Colon (tissue), 2 donors: ENCODE measurements around the gene ELMO1.

Experiments used
- FAIRE-seq: peaks from 2 replicates; lab custom pipeline; 2012; peaks lifted over from hg19 to GRCh38; lab: Jason Lieb, UNC
- donor health status: control.
- donor health status: control.

The ELMO1 gene, protein sequence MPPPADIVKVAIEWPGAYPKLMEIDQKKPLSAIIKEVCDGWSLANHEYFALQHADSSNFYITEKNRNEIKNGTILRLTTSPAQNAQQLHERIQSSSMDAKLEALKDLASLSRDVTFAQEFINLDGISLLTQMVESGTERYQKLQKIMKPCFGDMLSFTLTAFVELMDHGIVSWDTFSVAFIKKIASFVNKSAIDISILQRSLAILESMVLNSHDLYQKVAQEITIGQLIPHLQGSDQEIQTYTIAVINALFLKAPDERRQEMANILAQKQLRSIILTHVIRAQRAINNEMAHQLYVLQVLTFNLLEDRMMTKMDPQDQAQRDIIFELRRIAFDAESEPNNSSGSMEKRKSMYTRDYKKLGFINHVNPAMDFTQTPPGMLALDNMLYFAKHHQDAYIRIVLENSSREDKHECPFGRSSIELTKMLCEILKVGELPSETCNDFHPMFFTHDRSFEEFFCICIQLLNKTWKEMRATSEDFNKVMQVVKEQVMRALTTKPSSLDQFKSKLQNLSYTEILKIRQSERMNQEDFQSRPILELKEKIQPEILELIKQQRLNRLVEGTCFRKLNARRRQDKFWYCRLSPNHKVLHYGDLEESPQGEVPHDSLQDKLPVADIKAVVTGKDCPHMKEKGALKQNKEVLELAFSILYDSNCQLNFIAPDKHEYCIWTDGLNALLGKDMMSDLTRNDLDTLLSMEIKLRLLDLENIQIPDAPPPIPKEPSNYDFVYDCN

DNA sequence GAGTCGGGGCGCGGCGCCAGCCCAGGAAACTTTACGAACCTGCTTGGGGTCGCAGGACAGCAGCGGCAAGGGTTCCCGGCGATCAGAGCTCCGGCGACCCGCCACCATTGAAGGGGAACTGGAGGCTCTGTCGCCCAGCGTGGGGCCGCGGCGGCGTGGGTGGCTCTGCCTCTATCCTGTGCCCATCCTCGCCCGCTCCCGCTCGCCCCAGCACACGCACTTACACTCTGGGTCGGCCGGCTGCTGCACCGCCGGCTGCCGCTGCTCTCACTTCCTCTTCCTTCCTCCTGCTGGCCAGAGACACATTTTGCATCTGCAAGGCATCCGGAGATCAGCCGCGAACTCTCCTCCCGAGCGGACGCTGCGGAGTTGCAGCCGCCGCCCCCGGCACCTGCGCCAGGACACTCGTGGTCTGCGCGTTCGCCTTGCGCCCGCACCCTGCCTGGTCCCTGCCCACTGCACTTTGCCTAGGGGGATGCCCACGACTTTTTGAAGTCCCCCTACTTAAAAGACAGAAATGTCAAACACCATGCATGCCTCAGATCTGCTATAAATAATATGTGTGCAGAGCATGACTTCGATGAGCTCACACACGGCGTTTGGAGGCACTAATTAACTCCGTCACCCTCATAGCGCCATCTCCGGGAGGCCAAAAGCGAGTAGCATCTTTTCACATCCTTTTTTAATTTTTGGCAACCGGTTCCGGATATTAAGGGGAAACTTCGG is at the start of gene ELMO1:
Gene ELMO1, minus strand, starts transcription at position 229 of the 726 bp plus-strand sequence. CDS start 106,174 bp downstream, outside the sequence.
- FAIRE-seq, result no peak

DNA sequence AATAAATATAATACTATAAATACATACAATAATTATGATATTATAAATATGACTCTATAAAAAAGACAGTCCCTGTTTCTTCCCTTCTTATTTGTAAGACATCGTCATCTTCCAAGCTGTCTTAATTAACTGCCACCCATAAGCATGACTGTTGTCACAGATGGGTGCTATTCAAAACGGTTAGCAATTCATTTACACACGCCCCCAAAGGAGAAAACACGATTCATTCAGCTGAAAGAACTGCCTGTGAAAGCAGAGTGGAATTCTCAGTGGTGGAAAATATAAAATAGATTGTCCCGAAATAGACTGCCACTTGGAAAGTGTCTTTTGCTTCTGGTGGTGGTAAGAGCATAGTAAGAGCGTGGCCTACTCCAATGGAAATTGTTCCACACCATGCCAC is 48.9 kb upstream of the ELMO1 start:
- FAIRE-seq, result no peak

DNA sequence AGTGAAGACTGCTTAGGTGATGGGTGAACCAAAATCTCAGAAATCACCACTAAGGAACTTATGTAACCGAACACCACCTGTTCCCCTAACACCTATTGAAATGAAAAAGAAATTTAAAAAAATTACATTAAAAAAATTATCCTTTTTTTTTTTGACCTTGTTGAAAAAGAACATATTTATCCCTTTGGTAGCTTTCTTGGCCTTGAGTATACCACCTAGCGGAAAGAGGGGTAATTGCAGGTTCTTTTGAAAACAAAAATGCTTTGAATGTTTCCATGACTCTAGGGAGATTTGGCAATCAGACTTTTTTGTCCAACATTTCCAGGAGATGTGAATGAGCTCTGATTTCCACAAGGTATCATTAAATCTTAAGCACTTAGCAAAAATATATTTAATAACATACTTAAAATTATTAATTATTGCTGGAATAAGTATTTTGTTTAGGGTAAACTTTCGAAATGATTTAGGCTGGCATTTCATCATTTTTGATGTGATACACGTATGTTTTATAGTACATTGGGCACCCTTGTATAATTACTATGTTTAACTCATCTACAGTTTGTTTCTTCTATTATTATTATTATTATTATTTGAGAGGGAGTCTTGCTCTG is 47.0 kb upstream of the ELMO1 start:
- FAIRE-seq, result peak; percentile 33

DNA sequence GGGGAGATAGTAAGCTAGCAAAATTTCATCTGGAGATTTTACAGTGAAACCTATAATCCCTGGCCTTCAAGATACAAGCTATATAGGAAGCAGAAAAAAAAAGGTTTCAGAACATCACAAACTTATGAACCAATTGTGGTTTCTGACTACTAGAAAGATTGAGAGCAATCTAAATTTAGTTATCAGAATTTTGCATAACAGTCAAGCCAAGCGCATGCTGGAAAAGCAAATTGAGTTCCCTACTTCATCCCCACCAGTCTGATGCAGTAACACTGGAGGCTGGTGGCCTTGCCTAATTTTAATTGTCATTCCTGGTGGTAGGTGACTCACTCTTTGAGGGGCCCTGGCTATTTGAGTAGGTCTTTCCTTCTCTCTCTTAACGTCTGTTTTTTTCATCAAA is 46.3 kb upstream of the ELMO1 start:
- FAIRE-seq, result no peak

DNA sequence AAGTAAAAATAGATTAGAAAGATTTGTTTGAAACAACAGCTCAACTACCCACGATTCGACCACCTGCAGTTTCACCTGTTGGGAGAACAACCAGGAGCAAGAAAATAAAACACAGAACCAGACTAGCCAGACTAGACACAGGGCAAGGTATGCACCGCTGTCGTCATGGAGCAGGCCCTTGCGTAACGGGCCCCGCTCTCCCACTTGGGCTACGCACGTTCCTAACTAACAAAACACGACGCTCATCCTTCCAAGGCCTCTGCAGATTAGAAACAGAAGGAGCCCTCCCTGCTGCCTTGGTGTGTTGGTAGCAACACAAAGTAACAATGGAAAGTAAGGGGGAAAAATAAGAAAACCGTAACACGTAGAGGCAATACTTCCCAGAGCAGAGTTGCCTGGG is 45.1 kb upstream of the ELMO1 start:
- no peak for FAIRE-seq

DNA sequence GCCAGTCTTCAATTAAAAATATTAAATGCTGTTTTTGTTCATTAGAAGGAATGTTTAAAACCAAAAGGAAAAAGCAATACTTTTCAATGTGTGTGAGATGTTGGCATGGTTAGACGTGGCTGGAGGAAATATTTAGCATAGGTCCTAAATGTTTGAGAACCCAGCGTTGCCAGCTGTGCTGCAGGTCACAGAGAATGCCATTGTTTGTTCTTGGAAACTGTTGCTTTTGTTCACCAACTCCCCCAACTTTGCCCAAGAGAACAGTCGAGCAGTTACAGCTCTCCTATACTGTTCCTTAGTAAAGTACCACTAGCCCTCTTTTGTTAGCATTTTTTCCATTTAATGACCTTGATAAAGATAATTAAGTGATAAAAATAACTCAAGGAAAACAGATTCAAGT is 44.5 kb upstream of the ELMO1 start:
- no peak for FAIRE-seq

DNA sequence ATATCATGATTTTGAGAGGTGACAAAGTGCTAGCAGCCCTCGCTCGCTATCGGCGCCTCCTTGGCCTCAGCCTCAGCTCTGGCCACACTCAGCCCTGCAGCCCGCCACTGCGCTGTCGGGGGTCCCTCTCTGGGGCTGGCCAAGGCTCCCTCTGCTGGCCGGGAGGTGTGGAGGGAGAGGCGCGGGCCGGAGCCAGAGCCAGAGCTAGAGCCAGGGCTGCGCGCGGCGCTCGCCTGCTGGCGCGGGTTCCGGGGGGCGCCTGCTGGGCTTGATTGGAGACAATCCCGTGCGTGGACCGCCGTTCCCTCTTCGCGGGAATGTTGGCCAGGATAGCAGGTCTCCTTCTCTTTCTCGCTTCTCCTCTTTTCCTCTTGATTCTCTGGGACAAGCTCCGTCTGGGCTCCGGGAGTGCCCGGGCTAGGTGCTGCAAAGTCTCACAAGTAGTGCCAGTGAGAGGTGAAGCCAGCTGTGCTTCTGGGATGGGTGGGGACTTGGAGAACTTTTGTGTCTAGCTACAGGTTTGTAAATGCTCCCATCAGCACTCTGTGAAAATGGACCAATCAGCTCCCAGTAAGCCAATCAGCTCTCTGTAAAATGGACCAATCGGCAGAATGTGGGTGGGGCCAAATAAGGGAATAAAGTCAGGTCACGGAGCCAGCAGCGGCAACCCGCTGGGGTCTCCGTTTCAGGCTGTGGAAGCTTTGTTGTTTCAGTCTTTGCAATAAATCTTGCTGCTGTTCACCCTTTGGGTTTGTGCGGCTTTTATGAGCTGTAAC is 43.4 kb upstream of the ELMO1 start:
- FAIRE-seq, result no peak

DNA sequence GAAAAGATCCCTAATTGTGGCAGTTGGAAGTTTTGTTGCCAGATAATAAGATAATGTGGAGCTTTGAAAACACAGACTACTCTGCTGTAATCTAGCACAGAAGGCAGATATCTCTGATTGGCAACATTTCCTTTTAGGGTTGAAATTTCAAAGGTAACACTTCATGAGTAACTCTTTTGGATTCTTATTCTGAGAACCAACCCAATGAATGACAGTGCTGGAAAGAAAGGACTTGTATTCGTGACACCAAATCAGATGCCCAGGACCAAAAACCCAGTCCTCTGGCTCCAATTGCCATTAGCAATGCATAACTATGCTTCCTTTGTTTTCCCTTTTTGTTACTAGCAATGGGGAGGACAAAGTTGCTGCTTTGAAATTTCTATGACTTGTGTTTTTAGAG is 41.0 kb upstream of the ELMO1 start:
- no peak for FAIRE-seq

DNA sequence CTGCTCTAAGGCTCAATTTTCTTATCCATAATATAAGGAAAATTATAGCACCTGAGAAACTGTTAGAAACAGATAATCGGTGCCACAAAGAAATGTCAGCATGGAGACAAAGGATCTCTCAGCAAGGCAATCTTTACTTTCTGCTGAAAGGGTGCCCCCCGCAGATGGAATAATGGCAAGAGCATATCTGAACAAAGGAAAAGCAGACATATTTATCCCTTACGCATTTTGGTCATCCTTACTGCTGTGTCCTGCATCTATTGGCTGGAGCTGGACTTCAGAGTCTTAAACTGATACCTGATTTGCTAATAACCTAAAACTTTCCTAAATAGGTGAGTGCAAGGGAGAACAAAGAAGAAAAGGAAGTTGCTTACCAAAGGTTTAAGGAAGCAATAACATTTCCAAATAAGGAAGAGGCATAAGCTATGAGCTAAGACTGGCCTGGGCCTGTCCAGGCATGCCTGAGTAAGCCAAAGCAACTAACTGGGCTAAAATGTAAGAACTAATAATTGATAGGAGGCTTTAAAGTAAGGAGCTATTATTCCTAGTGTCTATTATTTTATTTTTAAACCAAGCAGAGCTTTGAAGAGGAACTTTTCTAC is 39.6 kb upstream of the ELMO1 start:
- no peak for FAIRE-seq

DNA sequence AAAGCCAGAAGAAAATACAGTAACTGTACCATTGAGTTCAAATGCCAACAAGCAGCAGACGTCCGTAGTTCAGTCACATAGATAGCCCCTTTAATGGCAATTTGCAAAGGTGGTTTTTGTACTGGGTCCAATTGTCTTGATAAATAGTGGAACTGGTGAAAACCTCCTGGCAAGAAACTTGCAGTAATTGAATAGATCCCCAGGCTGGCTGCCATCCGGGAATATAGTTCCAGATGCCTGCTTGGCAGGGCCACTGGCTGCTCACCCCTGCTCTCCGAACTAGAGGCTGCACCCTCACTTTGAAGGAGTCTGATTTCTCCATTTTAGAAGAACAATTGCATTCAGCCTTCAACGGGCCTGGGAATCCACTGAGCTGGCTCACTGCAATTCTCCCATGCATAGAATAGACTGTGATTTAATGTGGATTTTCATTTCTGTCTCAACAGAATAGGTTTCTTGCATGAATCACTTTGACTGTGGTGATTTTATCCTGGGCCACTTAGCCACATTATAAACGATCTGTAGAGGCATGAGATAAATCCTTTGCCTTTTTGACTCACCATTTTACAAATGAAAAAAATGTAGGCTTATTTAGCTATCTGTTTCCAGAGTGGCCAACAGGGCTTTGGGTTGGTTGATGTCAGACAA is 35.9 kb upstream of the ELMO1 start:
- no peak for FAIRE-seq

DNA sequence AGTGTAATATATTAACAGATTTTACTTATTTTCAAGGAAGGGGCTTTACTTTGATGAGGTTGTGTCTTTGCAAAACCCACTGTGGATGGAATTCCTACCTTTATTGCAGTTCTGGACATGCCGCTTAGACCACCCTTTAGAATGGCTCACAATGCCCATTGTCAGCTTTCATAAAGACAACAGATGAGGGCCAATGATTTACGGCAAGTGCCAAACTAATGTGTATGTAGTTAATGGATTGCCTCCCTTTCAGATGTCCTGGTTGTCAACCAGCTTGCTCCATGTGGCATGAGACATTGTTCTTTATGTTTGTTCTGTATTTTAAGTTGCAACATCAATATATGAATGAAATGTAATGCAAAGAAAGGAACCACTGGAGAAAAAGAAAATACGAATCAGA is 35.0 kb upstream of the ELMO1 start:
- no peak for FAIRE-seq

DNA sequence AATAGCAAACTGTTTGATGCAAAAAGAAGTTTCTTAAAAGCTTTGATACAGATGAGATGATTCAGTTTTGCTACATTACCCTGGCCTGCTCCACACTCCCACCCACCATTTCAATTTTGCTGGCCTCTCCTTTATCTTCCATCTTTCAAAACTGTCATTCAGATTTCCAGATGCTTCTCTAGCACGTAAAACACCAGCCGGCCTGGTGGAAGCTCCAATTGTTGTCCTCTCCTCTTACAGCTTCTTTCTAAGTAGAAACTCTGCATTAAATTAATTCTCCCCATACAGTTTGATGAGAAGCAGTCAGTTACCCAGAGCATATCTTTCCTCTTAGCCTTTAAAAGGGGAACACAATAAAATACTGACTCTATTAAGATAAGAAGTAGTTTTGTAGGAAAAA is 34.3 kb upstream of the ELMO1 start:
- FAIRE-seq, result no peak

DNA sequence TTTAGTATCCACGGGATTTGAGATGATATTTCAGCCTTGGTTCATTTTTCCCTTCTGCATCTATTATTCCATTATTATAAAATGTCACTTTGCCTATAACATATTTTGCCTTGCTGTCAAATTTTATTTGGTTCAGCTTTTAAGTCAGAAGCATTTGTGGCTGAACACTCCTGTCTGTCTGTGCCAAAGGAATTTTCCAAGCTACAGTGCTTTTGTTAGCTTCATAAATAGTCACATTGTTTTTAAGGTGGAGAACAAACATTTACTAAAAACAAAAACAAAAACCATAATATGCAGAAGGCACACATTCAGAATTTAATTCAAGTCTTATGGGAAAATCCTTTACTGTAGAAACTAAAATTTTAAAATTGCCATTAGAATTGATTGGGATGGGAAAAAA is 33.8 kb upstream of the ELMO1 start:
- FAIRE-seq, result no peak

DNA sequence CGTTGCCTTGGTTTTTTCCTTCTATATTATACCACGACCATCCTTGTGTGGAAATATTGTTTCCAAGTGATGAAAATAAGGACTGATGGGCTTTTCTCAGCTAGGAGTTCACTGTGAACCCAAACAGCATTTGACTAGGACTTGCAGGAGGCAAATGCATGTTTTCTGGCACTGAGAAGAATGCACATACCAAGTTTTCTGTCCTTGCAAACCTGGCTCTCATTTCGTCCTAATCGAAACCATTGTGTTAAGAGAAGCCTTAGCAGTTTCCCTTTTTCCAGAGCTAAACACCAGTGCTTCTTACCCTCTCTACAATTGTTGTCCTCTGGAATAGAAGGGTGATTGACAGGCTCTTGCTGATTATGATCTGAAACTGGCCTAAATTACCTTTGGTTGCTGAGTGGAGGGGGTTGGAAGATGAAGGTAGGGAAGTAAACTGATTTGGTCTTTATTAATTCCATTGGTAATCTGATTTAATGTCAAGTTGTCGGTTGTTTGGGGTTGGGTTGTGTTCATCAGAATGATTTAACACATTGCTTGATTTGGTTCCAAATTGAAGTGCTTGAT is 33.1 kb upstream of the ELMO1 start:
- no peak for FAIRE-seq

DNA sequence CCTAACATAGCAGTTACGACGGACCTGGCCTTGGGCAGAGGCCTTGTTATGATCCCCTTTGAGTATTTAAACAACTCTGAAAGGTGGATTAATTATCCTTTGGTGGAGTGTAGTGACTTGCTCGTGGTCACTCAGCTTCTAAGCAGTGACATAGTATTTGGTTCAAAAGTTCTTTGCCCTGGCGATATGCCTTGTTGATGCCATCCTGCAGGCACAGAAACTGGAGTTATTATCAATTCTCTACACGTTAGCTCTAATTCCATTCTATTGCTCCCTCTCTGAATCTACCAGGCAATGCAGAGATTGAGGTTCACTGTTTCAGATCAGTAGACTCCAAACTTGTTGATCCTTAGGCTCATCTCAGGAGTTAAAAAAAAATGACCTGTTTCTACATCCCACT is 32.5 kb upstream of the ELMO1 start:
- no peak for FAIRE-seq

DNA sequence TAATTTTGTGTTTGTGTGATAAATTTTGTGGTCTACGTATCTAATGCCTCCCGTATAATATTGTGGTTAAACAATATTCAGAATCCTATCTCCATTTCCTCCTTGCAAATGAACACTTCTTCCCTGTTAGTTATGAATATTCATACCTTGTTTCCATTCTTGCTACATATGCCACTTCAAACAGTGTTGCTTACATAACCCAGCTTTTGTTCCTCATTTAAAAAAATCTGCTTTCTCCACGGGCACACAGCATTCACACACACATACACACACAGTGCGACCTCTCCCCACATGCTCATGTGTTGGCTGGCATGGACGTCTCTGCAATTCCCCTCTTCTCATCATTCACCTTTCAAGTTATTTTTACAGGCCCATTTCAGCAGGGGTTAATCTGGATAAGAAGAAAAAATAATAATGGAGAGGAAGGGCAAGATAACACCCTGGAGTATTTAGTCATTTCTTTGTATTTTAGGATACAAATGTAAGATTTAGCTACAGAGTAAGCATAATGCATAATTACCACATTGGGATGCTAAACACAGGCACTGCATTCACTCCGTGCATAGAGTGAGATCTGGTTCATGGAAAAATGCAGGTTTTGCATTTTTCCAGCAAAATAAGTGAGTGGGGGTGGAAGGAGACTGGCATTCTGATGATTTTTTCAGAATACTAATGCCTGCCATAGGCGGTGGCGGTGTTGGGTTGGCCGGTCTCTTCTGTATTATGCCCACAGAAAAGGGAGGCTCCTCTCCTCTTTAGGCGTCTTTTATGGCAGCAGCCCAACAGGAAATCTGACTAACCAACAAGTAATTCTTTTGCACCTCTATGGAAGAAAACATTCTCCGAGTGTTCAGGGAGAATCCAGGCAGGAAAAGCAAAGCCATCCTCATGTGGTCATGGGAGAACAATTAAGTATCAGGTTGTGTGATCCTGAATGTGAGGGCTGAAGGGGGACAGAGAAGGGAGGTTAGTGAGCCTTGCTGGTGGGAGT is 31.7 kb upstream of the ELMO1 start:
- FAIRE-seq, result no peak

DNA sequence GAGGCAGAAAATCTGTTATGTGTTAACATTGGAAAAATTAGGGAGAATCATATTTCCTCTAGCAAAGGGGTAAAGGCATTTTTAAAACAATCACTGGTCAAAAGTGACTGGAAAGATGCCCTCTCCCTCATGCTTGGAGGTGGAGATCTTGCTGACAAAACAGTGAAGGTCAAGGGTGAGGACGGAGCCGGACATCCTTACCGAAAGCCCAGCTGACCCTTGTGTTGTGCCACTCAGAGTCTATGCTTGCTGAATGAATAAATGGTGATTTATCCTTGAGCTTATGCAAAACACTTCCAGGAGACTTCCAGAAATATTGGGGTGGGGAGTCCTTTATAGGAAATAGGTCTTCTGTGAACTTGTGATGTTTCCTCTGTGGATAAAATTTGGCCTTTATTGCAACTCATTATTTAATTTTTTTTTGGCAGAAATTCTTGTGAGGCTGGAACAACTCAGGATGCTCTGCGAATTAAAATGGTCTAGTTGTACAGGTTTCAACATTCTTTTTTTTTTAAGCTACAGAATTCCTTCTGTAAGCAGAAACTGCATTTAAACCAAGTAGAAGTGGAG is 28.3 kb upstream of the ELMO1 start:
- no peak for FAIRE-seq

DNA sequence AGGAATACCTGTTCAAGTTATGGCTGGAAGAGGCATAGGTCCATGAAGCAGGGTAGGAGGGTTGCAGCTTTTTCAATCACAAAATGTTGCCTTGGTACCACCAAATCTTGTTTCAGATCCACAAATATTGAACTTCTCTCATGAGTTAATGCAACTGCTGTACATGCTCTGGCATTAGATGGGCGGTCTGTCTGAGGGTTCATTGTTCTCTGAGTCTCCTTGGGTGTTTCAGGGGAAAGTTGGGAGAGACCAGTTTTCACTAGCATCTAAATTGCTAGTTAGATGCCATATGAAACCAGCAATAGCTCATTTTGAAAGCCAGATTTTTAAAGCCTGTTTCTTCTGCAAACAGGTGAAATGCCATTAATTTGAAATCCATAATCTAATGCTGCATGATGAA is 27.8 kb upstream of the ELMO1 start:
- FAIRE-seq, result no peak

DNA sequence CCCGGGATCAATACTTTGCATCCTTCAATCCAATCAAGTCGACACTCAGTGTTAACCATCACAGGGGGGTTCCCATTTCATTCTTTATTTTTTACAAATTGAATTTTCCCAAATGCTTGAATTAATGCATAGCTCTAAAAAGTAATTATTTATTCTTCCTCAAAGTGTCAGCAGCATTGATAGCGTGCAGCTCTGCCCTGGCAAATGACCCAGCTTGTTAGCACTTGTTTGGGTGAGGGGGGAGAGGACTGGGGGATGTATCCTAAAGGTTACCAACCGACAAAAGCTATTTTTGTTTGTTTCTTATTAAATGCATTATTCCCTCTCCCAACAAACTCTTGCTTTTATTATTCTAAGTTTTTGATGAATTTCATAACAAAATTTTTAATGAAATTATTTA is 27.0 kb upstream of the ELMO1 start:
- FAIRE-seq, result no peak
